ENCODE results near the gene CMTM8. TPM values are rescaled to one million over a fixed set of nuclear protein-coding genes. Genes with fewer than 3 reads are reported as not detected.

Gene CMTM8
- total and polyA plus RNA-seq, 2 experiments from 2014 or later: 19.9 to 24.5 TPM

DNA sequence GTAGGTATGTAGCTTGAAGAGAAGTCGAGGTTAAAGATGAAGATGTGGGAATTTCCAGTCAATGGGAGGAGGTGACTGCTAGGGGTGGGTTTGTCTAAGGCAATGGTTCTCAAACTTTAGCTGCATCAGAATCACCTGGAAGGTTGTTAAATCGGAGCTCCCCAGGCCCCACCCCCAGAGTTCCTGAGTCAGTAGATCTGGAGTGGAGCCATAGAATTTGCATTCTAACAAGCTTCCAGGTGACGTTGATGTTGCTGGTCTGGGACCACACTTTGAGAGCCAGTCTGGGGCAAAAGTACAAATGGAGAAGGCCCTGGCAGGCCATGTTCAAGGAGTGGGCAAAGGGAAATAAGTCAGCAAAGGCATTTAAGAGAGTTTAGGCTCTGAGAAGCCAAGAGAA is 69.1 kb downstream of the CMTM8 start:
- Histone ChIP-seq H3F3A (replicated peaks; ENCODE audit: low read depth) (no peaks in the 10 kb centered on the region), H3K9me2 (ENCODE audit: insufficient read depth) (peaks cover 4% of the 10 kb centered on the region; the same call in 1 of the 2 replicates), H4K20me1 (replicated peaks; ENCODE audit: insufficient read depth) (no peaks in the 10 kb centered on the region), H3K27me3 (ENCODE audit: insufficient read depth) (no peaks in the 10 kb centered on the region), H3K4me1 (ENCODE audit: insufficient read depth) (peaks cover 39% of the 10 kb centered on the region), H3K79me2 (replicated peaks; ENCODE audit: insufficient read depth) (no peaks in the 10 kb centered on the region; the same call in 1 of the 2 replicates), H3K27ac (ENCODE audit: low read depth) (no peak overlapping the region), H3K36me3 (ENCODE audit: insufficient read depth) (no peaks in the 10 kb centered on the region), H2AFZ (no peak overlapping the region), H3K4me3 (no peak overlapping the region), H3K4me2 (no peak overlapping the region)
- DNase-seq (ENCODE audit: low spot score): no peak
- no peak overlapping the region for H3K27ac Mint-ChIP-seq
- H3K4me3 Mint-ChIP-seq: no peak overlapping the region
- TF ChIP-seq JUNB (IDR thresholded peaks at IDR 0.05; ENCODE audit: unreplicated experiment): no peak
- TF ChIP-seq POLR2AphosphoS5 (IDR thresholded peaks at IDR 0.05; ENCODE audit: low read depth): no peak
- TF ChIP-seq, protein P1, sequence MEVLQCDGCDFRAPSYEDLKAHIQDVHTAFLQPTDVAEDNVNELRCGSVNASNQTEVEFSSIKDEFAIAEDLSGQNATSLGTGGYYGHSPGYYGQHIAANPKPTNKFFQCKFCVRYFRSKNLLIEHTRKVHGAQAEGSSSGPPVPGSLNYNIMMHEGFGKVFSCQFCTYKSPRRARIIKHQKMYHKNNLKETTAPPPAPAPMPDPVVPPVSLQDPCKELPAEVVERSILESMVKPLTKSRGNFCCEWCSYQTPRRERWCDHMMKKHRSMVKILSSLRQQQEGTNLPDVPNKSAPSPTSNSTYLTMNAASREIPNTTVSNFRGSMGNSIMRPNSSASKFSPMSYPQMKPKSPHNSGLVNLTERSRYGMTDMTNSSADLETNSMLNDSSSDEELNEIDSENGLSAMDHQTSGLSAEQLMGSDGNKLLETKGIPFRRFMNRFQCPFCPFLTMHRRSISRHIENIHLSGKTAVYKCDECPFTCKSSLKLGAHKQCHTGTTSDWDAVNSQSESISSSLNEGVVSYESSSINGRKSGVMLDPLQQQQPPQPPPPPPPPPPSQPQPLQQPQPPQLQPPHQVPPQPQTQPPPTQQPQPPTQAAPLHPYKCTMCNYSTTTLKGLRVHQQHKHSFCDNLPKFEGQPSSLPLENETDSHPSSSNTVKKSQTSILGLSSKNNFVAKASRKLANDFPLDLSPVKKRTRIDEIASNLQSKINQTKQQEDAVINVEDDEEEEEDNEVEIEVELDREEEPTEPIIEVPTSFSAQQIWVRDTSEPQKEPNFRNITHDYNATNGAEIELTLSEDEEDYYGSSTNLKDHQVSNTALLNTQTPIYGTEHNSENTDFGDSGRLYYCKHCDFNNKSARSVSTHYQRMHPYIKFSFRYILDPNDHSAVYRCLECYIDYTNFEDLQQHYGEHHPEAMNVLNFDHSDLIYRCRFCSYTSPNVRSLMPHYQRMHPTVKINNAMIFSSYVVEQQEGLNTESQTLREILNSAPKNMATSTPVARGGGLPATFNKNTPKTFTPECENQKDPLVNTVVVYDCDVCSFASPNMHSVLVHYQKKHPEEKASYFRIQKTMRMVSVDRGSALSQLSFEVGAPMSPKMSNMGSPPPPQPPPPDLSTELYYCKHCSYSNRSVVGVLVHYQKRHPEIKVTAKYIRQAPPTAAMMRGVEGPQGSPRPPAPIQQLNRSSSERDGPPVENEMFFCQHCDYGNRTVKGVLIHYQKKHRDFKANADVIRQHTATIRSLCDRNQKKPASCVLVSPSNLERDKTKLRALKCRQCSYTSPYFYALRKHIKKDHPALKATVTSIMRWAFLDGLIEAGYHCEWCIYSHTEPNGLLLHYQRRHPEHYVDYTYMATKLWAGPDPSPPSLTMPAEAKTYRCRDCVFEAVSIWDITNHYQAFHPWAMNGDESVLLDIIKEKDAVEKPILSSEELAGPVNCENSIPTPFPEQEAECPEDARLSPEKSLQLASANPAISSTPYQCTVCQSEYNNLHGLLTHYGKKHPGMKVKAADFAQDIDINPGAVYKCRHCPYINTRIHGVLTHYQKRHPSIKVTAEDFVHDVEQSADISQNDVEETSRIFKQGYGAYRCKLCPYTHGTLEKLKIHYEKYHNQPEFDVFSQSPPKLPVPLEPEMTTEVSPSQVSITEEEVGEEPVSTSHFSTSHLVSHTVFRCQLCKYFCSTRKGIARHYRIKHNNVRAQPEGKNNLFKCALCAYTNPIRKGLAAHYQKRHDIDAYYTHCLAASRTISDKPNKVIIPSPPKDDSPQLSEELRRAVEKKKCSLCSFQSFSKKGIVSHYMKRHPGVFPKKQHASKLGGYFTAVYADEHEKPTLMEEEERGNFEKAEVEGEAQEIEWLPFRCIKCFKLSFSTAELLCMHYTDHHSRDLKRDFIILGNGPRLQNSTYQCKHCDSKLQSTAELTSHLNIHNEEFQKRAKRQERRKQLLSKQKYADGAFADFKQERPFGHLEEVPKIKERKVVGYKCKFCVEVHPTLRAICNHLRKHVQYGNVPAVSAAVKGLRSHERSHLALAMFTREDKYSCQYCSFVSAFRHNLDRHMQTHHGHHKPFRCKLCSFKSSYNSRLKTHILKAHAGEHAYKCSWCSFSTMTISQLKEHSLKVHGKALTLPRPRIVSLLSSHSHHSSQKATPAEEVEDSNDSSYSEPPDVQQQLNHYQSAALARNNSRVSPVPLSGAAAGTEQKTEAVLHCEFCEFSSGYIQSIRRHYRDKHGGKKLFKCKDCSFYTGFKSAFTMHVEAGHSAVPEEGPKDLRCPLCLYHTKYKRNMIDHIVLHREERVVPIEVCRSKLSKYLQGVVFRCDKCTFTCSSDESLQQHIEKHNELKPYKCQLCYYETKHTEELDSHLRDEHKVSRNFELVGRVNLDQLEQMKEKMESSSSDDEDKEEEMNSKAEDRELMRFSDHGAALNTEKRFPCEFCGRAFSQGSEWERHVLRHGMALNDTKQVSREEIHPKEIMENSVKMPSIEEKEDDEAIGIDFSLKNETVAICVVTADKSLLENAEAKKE (CRISPR knock-in tag; IDR thresholded peaks at IDR 0.05): no peak
- TF ChIP-seq STAT1 (IDR thresholded peaks at IDR 0.05; ENCODE audit: unreplicated experiment): no peak
- TF ChIP-seq, protein P2, sequence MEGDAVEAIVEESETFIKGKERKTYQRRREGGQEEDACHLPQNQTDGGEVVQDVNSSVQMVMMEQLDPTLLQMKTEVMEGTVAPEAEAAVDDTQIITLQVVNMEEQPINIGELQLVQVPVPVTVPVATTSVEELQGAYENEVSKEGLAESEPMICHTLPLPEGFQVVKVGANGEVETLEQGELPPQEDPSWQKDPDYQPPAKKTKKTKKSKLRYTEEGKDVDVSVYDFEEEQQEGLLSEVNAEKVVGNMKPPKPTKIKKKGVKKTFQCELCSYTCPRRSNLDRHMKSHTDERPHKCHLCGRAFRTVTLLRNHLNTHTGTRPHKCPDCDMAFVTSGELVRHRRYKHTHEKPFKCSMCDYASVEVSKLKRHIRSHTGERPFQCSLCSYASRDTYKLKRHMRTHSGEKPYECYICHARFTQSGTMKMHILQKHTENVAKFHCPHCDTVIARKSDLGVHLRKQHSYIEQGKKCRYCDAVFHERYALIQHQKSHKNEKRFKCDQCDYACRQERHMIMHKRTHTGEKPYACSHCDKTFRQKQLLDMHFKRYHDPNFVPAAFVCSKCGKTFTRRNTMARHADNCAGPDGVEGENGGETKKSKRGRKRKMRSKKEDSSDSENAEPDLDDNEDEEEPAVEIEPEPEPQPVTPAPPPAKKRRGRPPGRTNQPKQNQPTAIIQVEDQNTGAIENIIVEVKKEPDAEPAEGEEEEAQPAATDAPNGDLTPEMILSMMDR (conservative IDR thresholded peaks at IDR 0.05; ENCODE audit: low read depth in 2 of 2): no peak
- TF ChIP-seq ZNF331 (CRISPR knock-in tag; IDR thresholded peaks at IDR 0.05; ENCODE audit: low read depth): no peak
- no peak for TF ChIP-seq EZH2 (IDR thresholded peaks at IDR 0.05; ENCODE audit: low read depth, unreplicated experiment)
- TF ChIP-seq, protein P3, sequence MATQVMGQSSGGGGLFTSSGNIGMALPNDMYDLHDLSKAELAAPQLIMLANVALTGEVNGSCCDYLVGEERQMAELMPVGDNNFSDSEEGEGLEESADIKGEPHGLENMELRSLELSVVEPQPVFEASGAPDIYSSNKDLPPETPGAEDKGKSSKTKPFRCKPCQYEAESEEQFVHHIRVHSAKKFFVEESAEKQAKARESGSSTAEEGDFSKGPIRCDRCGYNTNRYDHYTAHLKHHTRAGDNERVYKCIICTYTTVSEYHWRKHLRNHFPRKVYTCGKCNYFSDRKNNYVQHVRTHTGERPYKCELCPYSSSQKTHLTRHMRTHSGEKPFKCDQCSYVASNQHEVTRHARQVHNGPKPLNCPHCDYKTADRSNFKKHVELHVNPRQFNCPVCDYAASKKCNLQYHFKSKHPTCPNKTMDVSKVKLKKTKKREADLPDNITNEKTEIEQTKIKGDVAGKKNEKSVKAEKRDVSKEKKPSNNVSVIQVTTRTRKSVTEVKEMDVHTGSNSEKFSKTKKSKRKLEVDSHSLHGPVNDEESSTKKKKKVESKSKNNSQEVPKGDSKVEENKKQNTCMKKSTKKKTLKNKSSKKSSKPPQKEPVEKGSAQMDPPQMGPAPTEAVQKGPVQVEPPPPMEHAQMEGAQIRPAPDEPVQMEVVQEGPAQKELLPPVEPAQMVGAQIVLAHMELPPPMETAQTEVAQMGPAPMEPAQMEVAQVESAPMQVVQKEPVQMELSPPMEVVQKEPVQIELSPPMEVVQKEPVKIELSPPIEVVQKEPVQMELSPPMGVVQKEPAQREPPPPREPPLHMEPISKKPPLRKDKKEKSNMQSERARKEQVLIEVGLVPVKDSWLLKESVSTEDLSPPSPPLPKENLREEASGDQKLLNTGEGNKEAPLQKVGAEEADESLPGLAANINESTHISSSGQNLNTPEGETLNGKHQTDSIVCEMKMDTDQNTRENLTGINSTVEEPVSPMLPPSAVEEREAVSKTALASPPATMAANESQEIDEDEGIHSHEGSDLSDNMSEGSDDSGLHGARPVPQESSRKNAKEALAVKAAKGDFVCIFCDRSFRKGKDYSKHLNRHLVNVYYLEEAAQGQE (IDR thresholded peaks at IDR 0.05; ENCODE audit: unreplicated experiment): no peak
- H3K9me3 Mint-ChIP-seq: no peaks in the 10 kb centered on the region
- H3K4me1 Mint-ChIP-seq: peaks cover 48% of the 10 kb centered on the region
- H3K27me3 Mint-ChIP-seq (ENCODE audit: insufficient read depth, low read depth, poor library complexity): peaks cover 9% of the 10 kb centered on the region
- H3K36me3 Mint-ChIP-seq (ENCODE audit: low read depth): no peaks in the 10 kb centered on the region
- no peak for ATAC-seq
